Ishikawa (cell line): Measurements from ENCODE around the gene MAPK9.
A peak's percentile ranks its signal among the peaks of the same experiment; 100 is the strongest.

Experiments
- CEBPB ChIP-seq: IDR thresholded peaks from 2 replicates; pipeline ENCODE4 v1.6.1; 2012
- CREB1 ChIP-seq: IDR thresholded peaks from 2 replicates; pipeline ENCODE4 v1.6.1; 2012; ENCODE audit warnings: low read depth
- EGR1 ChIP-seq: IDR thresholded peaks from 2 replicates; pipeline ENCODE4 v1.6.1; 2012
- EP300 ChIP-seq: IDR thresholded peaks from 2 replicates; pipeline ENCODE4 v1.6.1; 2012; ENCODE audit warnings: borderline replicate concordance
- FOXM1 ChIP-seq: IDR thresholded peaks from 2 replicates; pipeline ENCODE4 v1.6.1; 2012; ENCODE audit warnings: low read depth, borderline replicate concordance
- NFIC ChIP-seq: IDR thresholded peaks from 2 replicates; pipeline ENCODE4 v1.6.1; 2012
- RAD21 ChIP-seq: IDR thresholded peaks from 2 replicates; pipeline ENCODE4 v1.6.1; 2012; ENCODE audit warnings: low read depth
- REST ChIP-seq: IDR thresholded peaks from 2 replicates; pipeline ENCODE4 v1.6.1; 2012; ENCODE audit warnings: low read depth, mild to moderate bottlenecking
- TAF1 ChIP-seq: IDR thresholded peaks from 2 replicates; pipeline ENCODE4 v1.6.1; 2012; ENCODE audit warnings: low read depth, mild to moderate bottlenecking
- TCF12 ChIP-seq: IDR thresholded peaks from 2 replicates; pipeline ENCODE4 v1.6.1; 2012; ENCODE audit warnings: low read depth
- TEAD4 ChIP-seq: IDR thresholded peaks from 2 replicates; pipeline ENCODE4 v1.6.1; 2012
- YY1 ChIP-seq: IDR thresholded peaks from 2 replicates; pipeline ENCODE4 v1.6.1; 2012; ENCODE audit warnings: low read depth
- ZBTB7A ChIP-seq: IDR thresholded peaks from 2 replicates; pipeline ENCODE4 v1.6.1; 2012; ENCODE audit warnings: low read depth
- TF ChIP-seq, protein P1 (sequence below): IDR thresholded peaks from 2 replicates; pipeline ENCODE4 v1.6.1; 2012
- TF ChIP-seq, protein P2 (sequence below): IDR thresholded peaks from 2 replicates; pipeline ENCODE4 v1.6.1; 2012

Gene MAPK9

GRCh38 chr5:180291943-180292831, at the start of gene MAPK9:
Gene MAPK9, minus strand, starts transcription at chr5:180292083. Its CDS starts 11,522 bp downstream, at chr5:180280561.
- peak; percentile 90 for TF ChIP-seq ZBTB7A
- no peak for TF ChIP-seq CREB1
- no peak for TF ChIP-seq FOXM1
- peak; percentile 29; the same call in 1 of the 2 replicates for TF ChIP-seq EGR1
- TF ChIP-seq, protein P1, sequence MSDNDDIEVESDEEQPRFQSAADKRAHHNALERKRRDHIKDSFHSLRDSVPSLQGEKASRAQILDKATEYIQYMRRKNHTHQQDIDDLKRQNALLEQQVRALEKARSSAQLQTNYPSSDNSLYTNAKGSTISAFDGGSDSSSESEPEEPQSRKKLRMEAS, result peak; percentile 33; the same call in 1 of the 2 replicates
- no peak for TF ChIP-seq TCF12
- TF ChIP-seq, protein P2, sequence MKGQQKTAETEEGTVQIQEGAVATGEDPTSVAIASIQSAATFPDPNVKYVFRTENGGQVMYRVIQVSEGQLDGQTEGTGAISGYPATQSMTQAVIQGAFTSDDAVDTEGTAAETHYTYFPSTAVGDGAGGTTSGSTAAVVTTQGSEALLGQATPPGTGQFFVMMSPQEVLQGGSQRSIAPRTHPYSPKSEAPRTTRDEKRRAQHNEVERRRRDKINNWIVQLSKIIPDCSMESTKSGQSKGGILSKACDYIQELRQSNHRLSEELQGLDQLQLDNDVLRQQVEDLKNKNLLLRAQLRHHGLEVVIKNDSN, result no peak; the same call in 1 of the 2 replicates
- TF ChIP-seq TAF1, result peak; percentile 13; the same call in 1 of the 2 replicates
- no peak for TF ChIP-seq TEAD4

DNA sequence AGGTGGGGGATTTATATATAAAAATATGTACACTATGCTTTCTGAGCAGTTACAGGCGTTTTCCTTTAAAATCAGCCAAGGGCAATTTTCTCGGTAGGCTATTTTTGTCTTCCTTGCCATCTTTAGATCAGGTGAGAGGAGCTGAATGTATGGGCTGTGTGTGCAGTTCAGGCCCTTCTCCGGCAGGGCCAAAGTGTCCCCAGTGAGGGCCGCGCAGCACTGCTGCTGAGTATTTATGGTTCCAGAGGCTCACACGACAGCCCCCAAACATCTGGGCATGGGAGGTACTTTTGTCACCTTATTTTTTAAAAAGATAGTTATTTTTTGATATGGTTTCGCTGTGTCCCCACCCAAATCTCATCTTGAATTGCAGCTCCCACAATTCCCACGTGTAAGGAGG, 49.7 kb upstream of the MAPK9 start:
- TF ChIP-seq CEBPB (no peak), NFIC (no peak), TEAD4 (no peak), TCF12 (no peak), YY1 (no peak), EGR1 (no peak), FOXM1 (no peak), RAD21 (no peak), ZBTB7A (no peak), REST (no peak), CREB1 (no peak), EP300 (no peak)
- TF ChIP-seq, protein P2, result no peak
- TF ChIP-seq, protein P1, result no peak

GRCh38 chr5:180340856-180341255, 49.0 kb upstream of the MAPK9 start:
- TF ChIP-seq TEAD4 (no peak), RAD21 (no peak), NFIC (no peak), FOXM1 (no peak), YY1 (no peak)
- TF ChIP-seq, protein P1, result no peak

GRCh38 chr5:180339583-180340183, 47.8 kb upstream of the MAPK9 start:
- TF ChIP-seq NFIC, result no peak

DNA sequence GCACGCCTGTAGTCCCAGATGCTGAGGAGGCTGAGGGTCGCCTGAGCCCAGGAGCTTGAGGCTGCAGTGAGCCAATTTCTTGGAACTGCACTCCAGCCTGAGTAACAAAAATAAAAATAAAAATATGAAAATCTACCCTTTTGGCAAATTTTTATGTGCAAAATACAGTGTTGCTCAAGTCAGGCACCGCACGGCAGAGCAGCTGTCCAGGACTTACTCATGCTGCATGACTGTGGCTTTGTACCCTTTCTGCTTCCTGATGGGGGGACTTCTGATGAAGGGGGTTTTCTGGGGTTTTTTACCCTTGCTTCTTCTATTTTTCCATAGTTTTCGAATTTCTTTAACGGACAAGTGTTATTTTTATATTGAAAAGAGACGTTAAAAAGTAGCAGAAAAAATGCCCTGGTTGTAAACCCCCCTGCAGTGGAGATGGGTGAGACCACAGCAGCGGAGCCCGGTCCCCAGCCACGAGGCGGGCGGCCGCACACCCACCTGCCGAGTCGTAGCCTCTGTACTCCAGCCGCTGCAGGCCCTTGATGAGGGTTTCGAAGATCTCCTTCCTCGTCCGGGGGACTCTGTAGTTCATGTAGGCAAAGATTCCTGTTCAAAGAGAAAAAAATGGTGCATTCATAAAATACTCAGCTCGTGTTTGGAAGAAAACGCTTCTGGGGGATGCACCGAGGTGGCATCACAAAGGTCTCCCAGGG, 46.3 kb upstream of the MAPK9 start:
- TF ChIP-seq CREB1, result no peak
- TF ChIP-seq RAD21, result no peak
- TF ChIP-seq, protein P1, result no peak
- TF ChIP-seq REST, result no peak
- no peak for TF ChIP-seq FOXM1
- TF ChIP-seq TAF1, result no peak
- TF ChIP-seq, protein P2, result no peak
- TF ChIP-seq YY1, result no peak
